GM18951 (cell line): ENCODE results near the gene GBX1.

Experiments
- POLR2A ChIP-seq: IDR thresholded peaks from 4 replicates; pipeline ENCODE4 v1.6.1; 2011; ENCODE audit warnings: mild to moderate bottlenecking; ENCODE audit not compliant: insufficient read length, insufficient read depth; ENCODE audit errors: extremely low read depth
- in situ Hi-C: fragments of 300-500 bp; cut with MboI; formaldehyde crosslinking; loops from one replicate; pipeline ENCODE4 v1.12.0; 2022; ENCODE audit warnings: low sequenced_read_pairs, mixed read lengths, inconsistent platforms; ENCODE audit not compliant: unreplicated experiment

GBX1 gene

GRCh38 chr7:151188252-151188542 lies 20.7 kb upstream of the GBX1 start:
- TF ChIP-seq POLR2A = no peak
- in situ Hi-C loops = no loop called here

GRCh38 chr7:151187409-151188251 lies 20.1 kb upstream of the GBX1 start:
- no peak for TF ChIP-seq POLR2A
- in situ Hi-C loops = no loop called here

- in situ Hi-C loops = no loop called here
- no peak for TF ChIP-seq POLR2A
Measured at GRCh38 chr7:151186640-151187408, 19.3 kb upstream of the GBX1 start, which contains the start of gene ASB10. ASB10 (minus strand) TSS chr7:151187250; CDS start chr7:151187130, 120 bp downstream.

GRCh38 chr7:151185762-151186639 lies 18.5 kb upstream of the GBX1 start:
- no peak for TF ChIP-seq POLR2A
- in situ Hi-C loops = no loop called here

- in situ Hi-C loops = no loop called here
- TF ChIP-seq POLR2A = no peak
Measured at GRCh38 chr7:151181011-151181431, 13.5 kb upstream of the GBX1 start.

DNA sequence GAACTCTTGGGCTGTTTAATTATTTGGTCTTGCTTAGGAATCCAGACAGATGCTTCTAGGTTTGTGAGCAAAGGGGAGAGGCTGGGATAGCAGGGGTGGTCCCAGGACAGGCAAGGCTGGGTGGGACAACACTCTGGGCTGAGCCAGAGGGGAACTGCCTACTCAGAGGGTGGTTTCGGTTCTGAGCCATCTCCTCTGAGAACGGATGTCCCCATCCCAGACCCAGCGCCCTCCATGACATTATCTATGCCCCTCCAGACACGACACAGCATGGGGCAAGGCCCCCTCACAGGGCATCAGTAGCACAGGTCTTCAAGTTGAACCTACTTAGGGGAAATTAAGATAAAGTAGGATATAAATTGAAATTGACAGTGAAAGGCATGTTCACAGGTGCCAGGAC lies 12.5 kb upstream of the GBX1 start:
- no peak for TF ChIP-seq POLR2A

DNA sequence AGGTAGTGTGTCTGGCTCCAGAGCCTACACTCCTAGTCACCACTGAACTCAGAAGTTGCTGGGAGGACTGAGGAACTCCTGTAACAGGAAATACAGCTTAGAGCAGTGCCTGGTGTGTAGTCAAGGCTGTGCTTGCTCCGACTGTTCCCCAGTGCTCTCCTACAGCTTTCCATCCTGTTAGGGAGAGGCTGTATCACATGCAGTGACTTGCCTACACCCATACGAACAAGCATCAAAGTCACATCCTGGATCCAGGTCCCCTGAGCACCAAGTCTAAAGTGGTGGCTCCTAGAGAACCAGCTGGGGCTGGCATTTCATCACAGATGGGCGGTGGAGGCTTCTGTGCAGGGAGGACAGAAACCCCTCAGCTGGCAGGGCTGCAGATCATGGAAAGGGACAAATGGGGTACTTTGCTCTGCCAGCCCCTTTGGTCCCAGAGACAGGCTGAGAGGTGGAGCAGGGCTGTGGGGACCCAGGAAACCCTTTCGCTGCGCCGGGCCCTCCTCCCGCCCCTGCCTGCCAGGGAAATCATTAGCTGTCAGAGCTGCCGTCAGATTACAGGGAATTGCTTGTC lies 11.9 kb upstream of the GBX1 start:
- in situ Hi-C loops = no loop called here
- TF ChIP-seq POLR2A = no peak

More for the DNA sequence above, 12.5 kb upstream of the GBX1 start:
- in situ Hi-C loops = no loop called here

- no peak for TF ChIP-seq POLR2A
- in situ Hi-C loops = no loop called here
Measured at GRCh38 chr7:151178831-151179230, 11.3 kb upstream of the GBX1 start.

GRCh38 chr7:151178236-151178635 lies 10.7 kb upstream of the GBX1 start:
- in situ Hi-C loops = no loop called here
- TF ChIP-seq POLR2A = no peak

DNA sequence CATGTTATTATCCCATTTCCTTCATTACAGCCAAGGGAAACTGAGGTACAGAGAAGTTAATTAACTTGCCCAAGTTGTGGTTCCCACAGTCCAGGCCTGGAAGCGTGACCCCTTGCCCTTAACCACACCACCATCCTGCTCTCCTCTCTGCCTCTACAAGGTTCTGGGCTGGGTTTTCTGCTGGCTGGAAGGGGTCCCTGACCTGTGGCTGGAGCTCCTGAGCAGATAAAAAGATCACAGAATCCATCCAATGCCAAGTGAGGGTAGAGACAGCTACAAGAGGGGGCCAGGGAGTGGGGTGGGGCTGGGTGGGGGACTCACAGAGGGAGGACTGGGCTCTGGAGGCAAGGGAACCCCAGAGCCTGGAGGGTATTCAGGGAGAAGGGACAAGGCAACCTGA lies 9.8 kb upstream of the GBX1 start:
- in situ Hi-C loops = no loop called here
- TF ChIP-seq POLR2A = no peak

- in situ Hi-C loops = no loop called here
- TF ChIP-seq POLR2A = no peak
Measured at GRCh38 chr7:151176401-151176800, 8.9 kb upstream of the GBX1 start.

DNA sequence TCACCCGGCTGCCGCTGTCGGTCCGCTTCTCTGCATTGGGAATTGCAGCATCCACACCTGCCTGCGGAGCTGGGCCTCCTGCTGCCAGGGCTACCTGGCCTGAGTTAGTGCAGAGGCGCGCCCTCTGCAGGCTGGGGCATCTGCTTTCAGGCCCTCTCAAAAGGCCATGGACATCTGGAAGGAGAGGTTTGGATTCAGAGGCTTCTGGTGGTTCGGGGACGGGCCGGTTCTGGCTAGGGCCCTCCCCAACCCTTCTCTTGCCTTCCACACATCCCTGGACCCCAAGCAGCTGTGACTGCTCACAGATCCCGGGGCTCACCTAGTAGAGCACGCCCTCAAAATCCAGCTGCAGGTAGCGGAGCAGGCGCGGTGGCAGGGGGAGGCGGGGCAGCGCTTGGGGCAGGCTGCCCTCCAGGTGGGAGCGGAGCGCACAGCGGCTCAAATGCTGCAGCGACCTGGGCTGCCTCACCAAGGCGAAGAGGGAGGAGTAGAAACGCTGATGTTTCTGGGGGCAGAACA lies 8.4 kb upstream of the GBX1 start:
- no peak for TF ChIP-seq POLR2A
- in situ Hi-C loops = no loop called here

- no peak for TF ChIP-seq POLR2A
- in situ Hi-C loops = no loop called here
Measured at GRCh38 chr7:151175047-151175792, 7.7 kb upstream of the GBX1 start.
